SK-N-SH (cell line): ENCODE results near the gene LCE1C. TPM values are rescaled to one million over a fixed set of nuclear protein-coding genes. Genes with fewer than 3 reads are reported as not detected.

ENCODE experiments used
- CTCF ChIA-PET: fragments of 300-600, 350-600 bp; formaldehyde crosslinking; extraction: SDS; loops from one replicate; lab custom pipeline; 2021; lab: Yijun Ruan, JAX
- POLR2A ChIA-PET: fragments of 350-600 bp; sonication (Branson Sonifier 250); formaldehyde crosslinking; extraction: SDS; loops from one replicate; lab custom pipeline; 2020; ENCODE audit warnings: antibody characterized with exemption, inconsistent platforms; lab: Yijun Ruan, JAX
- DNase-seq: peaks from one replicate; pipeline ENCODE4 v3.0.0; 2012
- H2AFZ ChIP-seq: fragments of 200-600 bp; sonication (generic); 2 replicates; pipeline ENCODE4 v1.8.1; 2016; ENCODE audit warnings: antibody characterized with exemption, mild to moderate bottlenecking, low read depth
- H3F3A ChIP-seq: fragments of 200-600 bp; sonication (generic); replicated peaks from 2 replicates; pipeline ENCODE3; 2016; ENCODE audit warnings: antibody characterized with exemption, mild to moderate bottlenecking; ENCODE audit not compliant: insufficient read depth
- H3K27ac ChIP-seq, 2 experiments: fragments of 200-500 bp in 1 of 2; fragments of 200-600 bp in 1 of 2; sonication (Bioruptor generic) in 1 of 2; sonication (generic), shearing (Covaris generic) in 1 of 2; 2 replicates each; pipeline versions ENCODE4 v1.5.1 to v1.6.1; 2014 to 2016; ENCODE audit warnings: low read depth in 2 of 2, inconsistent platforms in 1 of 2, low read length in 1 of 2, mild to moderate bottlenecking in 1 of 2, mixed read lengths in 1 of 2
- H3K27me3 ChIP-seq: fragments of 200-600 bp; sonication (generic), shearing (Covaris generic); 2 replicates; pipeline ENCODE4 v1.6.1; 2016; ENCODE audit warnings: mixed run types; ENCODE audit not compliant: insufficient read depth
- H3K36me3 ChIP-seq, 2 experiments: fragments of 200-500 bp in 1 of 2; fragments of 200-600 bp in 1 of 2; sonication (Bioruptor generic) in 1 of 2; sonication (generic) in 1 of 2; replicated peaks in 1 of 2; 2 replicates each; pipeline versions ENCODE3 to v1.5.1; 2014 to 2016; ENCODE audit warnings: low read length in 1 of 2, mild to moderate bottlenecking in 1 of 2; ENCODE audit not compliant: insufficient read depth in 2 of 2, control insufficient read depth in 1 of 2
- H3K4me1 ChIP-seq, 2 experiments: fragments of 200-500 bp in 1 of 2; fragments of 200-600 bp in 1 of 2; sonication (Bioruptor generic) in 1 of 2; sonication (generic), shearing (Covaris generic) in 1 of 2; 2 replicates each; pipeline versions ENCODE4 v1.5.1 to v1.6.1; 2014 to 2016; ENCODE audit warnings: low read depth in 1 of 2, low read length in 1 of 2, mixed run types in 1 of 2; ENCODE audit not compliant: insufficient read depth in 2 of 2, control insufficient read depth in 1 of 2
- H3K4me2 ChIP-seq: fragments of 200-600 bp; sonication (generic), shearing (Covaris generic); 2 replicates; pipeline ENCODE4 v1.6.1; 2017; ENCODE audit warnings: mixed run types
- H3K4me3 ChIP-seq, 2 experiments: fragments of 200-500 bp in 1 of 2; fragments of 200-600 bp in 1 of 2; sonication (Bioruptor generic) in 1 of 2; sonication (generic), shearing (Covaris generic) in 1 of 2; 2 replicates each; pipeline versions ENCODE4 v1.5.1 to v1.8.1; 2014 to 2016; ENCODE audit warnings: low read depth in 2 of 2, inconsistent platforms in 1 of 2, low read length in 1 of 2, mild to moderate bottlenecking in 1 of 2, mixed read lengths in 1 of 2, moderate library complexity in 1 of 2
- H3K79me2 ChIP-seq: fragments of 200-600 bp; sonication (generic); 2 replicates; pipeline ENCODE4 v1.8.1; 2017; ENCODE audit warnings: mild to moderate bottlenecking; ENCODE audit not compliant: insufficient read depth
- H3K9ac ChIP-seq: fragments of 200-600 bp; sonication (generic); 2 replicates; pipeline ENCODE4 v1.6.1; 2017; ENCODE audit warnings: mixed run types
- H3K9me2 ChIP-seq: fragments of 200-600 bp; sonication (generic); 2 replicates; pipeline ENCODE4 v1.6.1; 2017; ENCODE audit warnings: mixed run types
- H3K9me3 ChIP-seq: fragments of 200-600 bp; sonication (generic); 2 replicates; pipeline ENCODE4 v1.6.1; 2017; ENCODE audit warnings: mixed run types, mild to moderate bottlenecking, moderate library complexity
- H4K20me1 ChIP-seq: fragments of 200-600 bp; sonication (generic); 2 replicates; pipeline ENCODE4 v1.6.1; 2017; ENCODE audit warnings: mild to moderate bottlenecking, mixed run types; ENCODE audit not compliant: insufficient read depth
- CHD2 ChIP-seq: fragments of 150-350 bp; IDR thresholded peaks from 2 replicates; pipeline ENCODE4 v1.6.1; 2018; ENCODE audit warnings: low read length; ENCODE audit not compliant: partially characterized antibody
- ELF1 ChIP-seq: IDR thresholded peaks from 2 replicates; pipeline ENCODE4 v1.4.0; 2012
- EZH2phosphoT487 ChIP-seq: fragments of 200-600 bp; sonication (generic); IDR thresholded peaks from 2 replicates; pipeline ENCODE4 v1.6.1; 2017; ENCODE audit warnings: low read depth, mixed run types, mild to moderate bottlenecking, antibody characterized with exemption, moderate library complexity, borderline replicate concordance
- NFIC ChIP-seq: IDR thresholded peaks from 2 replicates; pipeline ENCODE4 v1.4.0; 2012; ENCODE audit warnings: borderline replicate concordance
- NRF1 ChIP-seq: IDR thresholded peaks from 2 replicates; pipeline ENCODE4 v1.6.1; 2012; ENCODE audit warnings: low read depth, mild to moderate bottlenecking, low read length
- POLR2AphosphoS5 ChIP-seq: IDR thresholded peaks from 2 replicates; pipeline ENCODE4 v1.6.1; 2012; ENCODE audit warnings: low read depth, low read length
- RCOR1 ChIP-seq: fragments of 150-350 bp; IDR thresholded peaks from 2 replicates; pipeline ENCODE4 v1.6.1; 2017; ENCODE audit warnings: antibody characterized with exemption, low read length
- RFX5 ChIP-seq: IDR thresholded peaks from 2 replicates; pipeline ENCODE4 v1.6.1; 2012; ENCODE audit warnings: mild to moderate bottlenecking, improper control_type of control experiment, low read length
- TAF1 ChIP-seq: IDR thresholded peaks from 2 replicates; pipeline ENCODE4 v1.6.1; 2012; ENCODE audit warnings: low read depth, mild to moderate bottlenecking, low read length, moderate library complexity, borderline replicate concordance
- TCF12 ChIP-seq: IDR thresholded peaks from 2 replicates; pipeline ENCODE4 v1.4.0; 2012
- TEAD4 ChIP-seq: IDR thresholded peaks from 2 replicates; pipeline ENCODE4 v1.4.0; 2012; ENCODE audit warnings: mild to moderate bottlenecking, borderline replicate concordance; ENCODE audit not compliant: insufficient read depth
- ZBTB33 ChIP-seq: IDR thresholded peaks from 2 replicates; pipeline ENCODE4 v1.4.0; 2012; ENCODE audit warnings: low read depth, borderline replicate concordance
- WGBS: methylation state at CpG from one replicate; pipeline ENCODE4 v1.1.6; 2017; ENCODE audit warnings: low lambda C conversion rate; 5-methylcytosine and 5-hydroxymethylcytosine counted together
- polyA plus RNA-seq, 3 experiments: library from polyadenylated mRNA; depleted of rRNA; stranded (reverse); fragments of >200 nt; gene quantifications; 2 replicates each; pipeline ENCODE4 v1.2.3, GENCODE V29; 2012

LCE1C gene
- polyA plus RNA-seq (2012; rRNA removed): not detected in 2 replicates
- polyA plus RNA-seq (2012; cell fraction: cytosol; rRNA removed): not detected in 2 replicates
- not detected in 2 replicates for polyA plus RNA-seq (2012; cell fraction: nucleus; rRNA removed)

GRCh38 chr1:152806576-152806975 is at the start of gene LCE1C:
Gene LCE1C, minus strand, starts transcription at chr1:152806651. Its CDS starts 1,173 bp downstream, at chr1:152805478.
- ChIA-PET CTCF (no interaction called here), POLR2A (no interaction called here)
- Histone ChIP-seq H3K36me3 (no peaks in the 10 kb centered on the region), H2AFZ (no peak within 1 kb of the TSS), H3K4me1 (no peaks in the 10 kb centered on the region), H3K79me2 (no peaks in the 10 kb centered on the region), H4K20me1 (no peaks in the 10 kb centered on the region), H3K4me2 (no peak within 1 kb of the TSS), H3K9me3 (no peaks in the 10 kb centered on the region), H3K9ac (no peak within 1 kb of the TSS), H3K9me2 (no peaks in the 10 kb centered on the region), H3K4me3 (no peak within 1 kb of the TSS), H3F3A (no peaks in the 10 kb centered on the region), H3K27ac (no peak within 1 kb of the TSS), H3K27me3 (no peaks in the 10 kb centered on the region; the same call in 1 of the 2 replicates)
- no peak for TF ChIP-seq TAF1
- TF ChIP-seq CHD2: no peak
- no peak for TF ChIP-seq RFX5
- TF ChIP-seq EZH2phosphoT487: no peak
- TF ChIP-seq ZBTB33: no peak
- no peak for TF ChIP-seq TEAD4
- no peak for TF ChIP-seq ELF1
- TF ChIP-seq POLR2AphosphoS5: no peak
- no peak for TF ChIP-seq RCOR1
- TF ChIP-seq NRF1: no peak
- TF ChIP-seq NFIC: no peak
- DNase-seq: no peak
- 0% methylated on average over 3 of the region's 3 CpGs for WGBS

- ChIA-PET CTCF (interaction anchor here (0.6 kb wide), 1 partner anchor 8 kb away, joined by 3 read pairs; no protein-coding TSS in a partner anchor), POLR2A (no interaction called here)
- no peaks in the 10 kb centered on the region for H3F3A ChIP-seq
- DNase-seq: no peak
- H3K36me3 ChIP-seq: no peaks in the 10 kb centered on the region
- no peak overlapping the region for H2AFZ ChIP-seq
- H3K4me3 ChIP-seq: no peak overlapping the region
- H4K20me1 ChIP-seq: no peaks in the 10 kb centered on the region
- no peaks in the 10 kb centered on the region for H3K4me1 ChIP-seq
- H3K9ac ChIP-seq: no peak overlapping the region
- H3K9me3 ChIP-seq: no peaks in the 10 kb centered on the region
- H3K27me3 ChIP-seq: no peaks in the 10 kb centered on the region; the same call in 1 of the 2 replicates
- H3K9me2 ChIP-seq: no peaks in the 10 kb centered on the region
- 0% methylated on average over 2 of the region's 2 CpGs for WGBS
- no peak overlapping the region for H3K4me2 ChIP-seq
- no peak overlapping the region for H3K27ac ChIP-seq
- no peaks in the 10 kb centered on the region for H3K79me2 ChIP-seq
- TF ChIP-seq TCF12 (peak; percentile 49), NFIC (no peak)
Observed at GRCh38 chr1:152855661-152856060, 49.2 kb upstream of the LCE1C start.
